ENCODE results near the gene TAOK3. TPM values are rescaled to one million over a fixed set of nuclear protein-coding genes. Genes with fewer than 3 reads are reported as not detected.

The TAOK3 gene
- total and polyA plus RNA-seq, 2 of the 8 experiments (the other 6 are each of a cell fraction or from before 2014, with no cell fraction given) = 5.2 to 9.3 TPM

GRCh38 chr12:118145798-118146156, 226.9 kb downstream of the TAOK3 start:
- no peak overlapping the region for H4K5ac ChIP-seq (ENCODE audit: insufficient read length, low read depth, low read length)
- no peak overlapping the region for H4K8ac ChIP-seq (ENCODE audit: extremely low read depth, insufficient read depth, low read length)
- no peak overlapping the region for H2BK12ac ChIP-seq (ENCODE audit: low read depth, low read length)
- H3K9me3 ChIP-seq (ENCODE audit: insufficient read depth in 2 of 2, low read depth in 1 of 2, low read length in 1 of 2) = no peaks in the 10 kb centered on the region
- no peak overlapping the region for H2BK120ac ChIP-seq (replicated peaks; ENCODE audit: low read depth, low read length)
- no peak overlapping the region for H2BK15ac ChIP-seq (ENCODE audit: low read length)
- no peaks in the 10 kb centered on the region; the same call in none of the 2 replicates for H3K79me1 ChIP-seq (ENCODE audit: low read depth, low read length)
- H3K56ac ChIP-seq (replicated peaks; ENCODE audit: insufficient read length, low read depth, low read length) = no peak overlapping the region
- ChIA-PET POLR2A (ENCODE audit: partially characterized antibody) (interaction anchor here (0.6 to 2.2 kb wide), 4 partner anchors 8 to 26 kb away, joined by 3 to 5 read pairs (median 3); no protein-coding TSS in a partner anchor), CTCF (ENCODE audit: partially characterized antibody) (interaction anchor here (2.2 kb wide), 1 partner anchor 24 kb away, joined by 6 read pairs; no protein-coding TSS in a partner anchor)
- DNase-seq (ENCODE audit: low read depth in 1 of 2, low spot score in 2 of 2) (no peak), FAIRE-seq (no peak)
- H3K14ac ChIP-seq (ENCODE audit: insufficient read length) = no peak overlapping the region
- peaks cover 3 to 9% of the 10 kb centered on the region in 2 experiments for H4K20me1 ChIP-seq (replicated peaks in 1 of 2; ENCODE audit: control insufficient read depth in 1 of 2, insufficient read depth in 2 of 2, low read length in 2 of 2)
- H3K9ac ChIP-seq (replicated peaks in 1 of 4; ENCODE audit: extremely low read depth in 1 of 4, low read depth in 3 of 4, low read length in 3 of 4) = no peak overlapping the region
- no peak overlapping the region for H3K4me3 ChIP-seq (ENCODE audit: extremely low read depth in 1 of 4, insufficient read depth in 2 of 4, low read depth in 3 of 4, low read length in 4 of 4)
- no peak overlapping the region for H2BK20ac ChIP-seq (ENCODE audit: low read length)
- no peaks in the 10 kb centered on the region for H3K4me1 ChIP-seq (replicated peaks in 1 of 4; ENCODE audit: control insufficient read depth in 3 of 4, insufficient read depth in 4 of 4, low read length in 3 of 4)
- TF ChIP-seq SP4 (IDR thresholded peaks at IDR 0.05; ENCODE audit: low read length) (no peak), POLR2A (IDR thresholded peaks at IDR 0.05; ENCODE audit: control extremely low read depth in 1 of 2, low read depth in 2 of 2, low read length in 2 of 2) (no peak), CBX5 (IDR thresholded peaks at IDR 0.05; ENCODE audit: low read depth, low read length) (no peak), TAF1 (IDR thresholded peaks at IDR 0.05; ENCODE audit: low read depth, low read length) (no peak), RAD21 (IDR thresholded peaks at IDR 0.05 in 1 of 2, conservative IDR thresholded peaks at IDR 0.05 in 1 of 2; ENCODE audit: low read depth in 2 of 2, low read length in 2 of 2) (no peak), POLR2AphosphoS5 (IDR thresholded peaks at IDR 0.05; ENCODE audit: low read depth, low read length) (peak; percentile 17; the same call in 1 of the 2 replicates), BRCA1 (IDR thresholded peaks at IDR 0.05; ENCODE audit: low read depth, low read length) (no peak)
- no peak overlapping the region for H2AK5ac ChIP-seq (ENCODE audit: low read depth, low read length)
- H3K27me3 ChIP-seq (replicated peaks in 1 of 4; ENCODE audit: control insufficient read depth in 3 of 4, extremely low read depth in 1 of 4, insufficient read depth in 3 of 4, low read length in 3 of 4) = no peaks in the 10 kb centered on the region
- H3K23me2 ChIP-seq (ENCODE audit: low read depth, low read length) = no peaks in the 10 kb centered on the region
- H4K91ac ChIP-seq (replicated peaks; ENCODE audit: insufficient read length, low read length) = no peak overlapping the region
- H3K23ac ChIP-seq (ENCODE audit: insufficient read length) = no peak overlapping the region
- H3K36me3 ChIP-seq (ENCODE audit: control insufficient read depth in 2 of 4, insufficient read depth in 4 of 4, low read length in 3 of 4) = peaks cover 16 to 72% (median 44%) of the 10 kb centered on the region in 4 experiments
- no peak overlapping the region for H3K27ac ChIP-seq (ENCODE audit: low read depth, low read length)
- 91% methylated on average over 9 of the region's 9 CpGs; no CpG with 5 or more reads in 1 of the 2 experiments for WGBS, 2 experiments (ENCODE audit: extremely low coverage in 1 of 2, insufficient coverage in 1 of 2, insufficient read length in 1 of 2, insufficient replicate concordance in 2 of 2, low coverage in 1 of 2, low lambda C conversion rate in 2 of 2, missing lambda C conversion rate in 1 of 2)
- peaks cover 0 to 11% of the 10 kb centered on the region in 2 experiments; a peak in 1 of 4 replicates for H3K79me2 ChIP-seq (ENCODE audit: control insufficient read depth in 1 of 2, insufficient read depth in 2 of 2, low read length in 2 of 2)
- no peak overlapping the region for H2AFZ ChIP-seq (ENCODE audit: low read length)
- H3K18ac ChIP-seq (ENCODE audit: extremely low read depth, low read length) = no peak overlapping the region
- no peak overlapping the region for H2BK5ac ChIP-seq (ENCODE audit: low read depth, low read length)
- no peak overlapping the region for H3K4me2 ChIP-seq (ENCODE audit: insufficient read depth in 1 of 2, low read depth in 2 of 2, low read length in 2 of 2)
- H3K4ac ChIP-seq (replicated peaks; ENCODE audit: insufficient read length, low read depth, low read length) = no peak overlapping the region
